Small intestine (tissue), 4 donors: Measurements from ENCODE around the gene OR2L2. TPM values are rescaled to one million over a fixed set of nuclear protein-coding genes. Genes with fewer than 3 reads are reported as not detected.

Experiments
- polyA plus RNA-seq, 4 donors: library from polyadenylated mRNA; stranded (reverse) in 3 of 4; unstranded in 1 of 4; fragments of 200-250 nt in 3 of 4; fragments of 120-200 nt in 1 of 4; gene quantifications; one replicate each; pipeline versions ENCODE4 v1.2.1 to v1.2.3, GENCODE V29; 2013
- donor health status: healthy with polysubstance abuse.
- donor health status: Bipolar disorder and iron deficiency.
- donor health status: healthy.

OR2L2 gene
- polyA plus RNA-seq, 4 donors: 0.01 to 0.53 TPM; not detected in 2

Other genes starting within 250 kb of the OR2L2 start
- not detected for gene OR14A16, start 206.0 kb upstream of the OR2L2 start, polyA plus RNA-seq
- not detected for gene OR11L1, start 188.2 kb upstream of the OR2L2 start, polyA plus RNA-seq
- 1 to 10 TPM in 1 of 4 donors, under 1 TPM in 1, not detected in 2; 0.37 to 1.0 TPM for gene TRIM58, start 172.9 kb upstream of the OR2L2 start, polyA plus RNA-seq
- gene OR2W3, start 134.5 kb upstream of the OR2L2 start, polyA plus RNA-seq: under 1 TPM in 2 of 4 donors, not detected in 2; 0.09 to 0.76 TPM
- gene OR2T8, start 109.8 kb upstream of the OR2L2 start, polyA plus RNA-seq: under 1 TPM in 1 of 4 donors, not detected in 3; 0.06 TPM
- gene OR2AJ1, start 105.2 kb upstream of the OR2L2 start, polyA plus RNA-seq: not detected
- not detected for gene OR2L8, start 81.2 kb upstream of the OR2L2 start, polyA plus RNA-seq
- not detected for gene OR2AK2, start 64.8 kb upstream of the OR2L2 start, polyA plus RNA-seq
- gene OR2L5, start 16.4 kb upstream of the OR2L2 start, polyA plus RNA-seq: not detected
- gene OR2L3, start 16.8 kb downstream of the OR2L2 start, polyA plus RNA-seq: not detected
- under 1 TPM in 1 of 4 donors, not detected in 3; 0.16 TPM for gene OR2L13, start 65.1 kb downstream of the OR2L2 start, polyA plus RNA-seq
- gene OR2M5, start 115.1 kb downstream of the OR2L2 start, polyA plus RNA-seq: not detected
- not detected for gene OR2M2, start 144.8 kb downstream of the OR2L2 start, polyA plus RNA-seq
- gene OR2M3, start 167.2 kb downstream of the OR2L2 start, polyA plus RNA-seq: under 1 TPM in 1 of 4 donors, not detected in 3; under 0.01 TPM
- not detected for gene OR2M4, start 201.3 kb downstream of the OR2L2 start, polyA plus RNA-seq
- gene OR2T33, start 247.9 kb downstream of the OR2L2 start, polyA plus RNA-seq: not detected